HepG2 (cell line): ENCODE results near the gene PCBP4. TPM values are rescaled to one million over a fixed set of nuclear protein-coding genes. Genes with fewer than 3 reads are reported as not detected.

Experiments used
- ATF7-NPFF ChIP-seq: sonication (generic); formaldehyde crosslinking; IDR thresholded peaks from 2 replicates; pipeline ENCODE4 v1.8.1; 2023; ENCODE audit warnings: mild to moderate bottlenecking, low read depth, missing genetic modification reagents, moderate library complexity
- DR1 ChIP-seq: sonication (generic); formaldehyde crosslinking; IDR thresholded peaks from 2 replicates; pipeline ENCODE4 v1.8.0; 2021; ENCODE audit warnings: mild to moderate bottlenecking, missing genetic modification reagents, inconsistent platforms
- EP300 ChIP-seq, 3 experiments: sonication (generic) in 1 of 3; formaldehyde crosslinking in 1 of 3; IDR thresholded peaks; 2 replicates each; pipeline versions ENCODE4 v1.5.1 to v1.6.1; 2011 to 2020; ENCODE audit warnings: low read depth in 2 of 3, low read length in 2 of 3, borderline replicate concordance in 1 of 3, improper control_type of control experiment in 1 of 3, mild to moderate bottlenecking in 1 of 3, missing genetic modification reagents in 1 of 3, moderate library complexity in 1 of 3
- FLYWCH1 ChIP-seq: sonication (generic); formaldehyde crosslinking; IDR thresholded peaks from 2 replicates; pipeline ENCODE4 v1.8.1; 2023; ENCODE audit warnings: mild to moderate bottlenecking, missing genetic modification reagents
- GABPB1 ChIP-seq: IDR thresholded peaks from 2 replicates; pipeline ENCODE4 v1.6.1; 2016; ENCODE audit warnings: mild to moderate bottlenecking, missing genetic modification reagents, moderate library complexity, missing compliant biosample characterization
- HOMEZ ChIP-seq: IDR thresholded peaks from 2 replicates; pipeline ENCODE4 v1.6.1; 2016; ENCODE audit warnings: low read depth
- KAT7 ChIP-seq: IDR thresholded peaks from 2 replicates; pipeline ENCODE4 v1.6.1; 2018; ENCODE audit warnings: borderline replicate concordance, missing compliant biosample characterization
- MZF1 ChIP-seq: sonication (generic); formaldehyde crosslinking; IDR thresholded peaks from 2 replicates; pipeline ENCODE4 v1.8.1; 2023; ENCODE audit warnings: mild to moderate bottlenecking, missing genetic modification reagents, borderline replicate concordance
- NFRKB ChIP-seq: fragments of 450-650 bp; IDR thresholded peaks from 2 replicates; pipeline ENCODE4 v1.6.1; 2017
- NFYC ChIP-seq: IDR thresholded peaks from 2 replicates; pipeline ENCODE4 v1.6.1; 2016; ENCODE audit warnings: missing genetic modification reagents, missing compliant biosample characterization
- NR2F6 ChIP-seq, 2 experiments: IDR thresholded peaks; 2 replicates each; pipeline ENCODE4 v1.6.1; 2016; ENCODE audit warnings: antibody characterized with exemption in 1 of 2, mild to moderate bottlenecking in 1 of 2
- PHF21A ChIP-seq: sonication (generic); formaldehyde crosslinking; IDR thresholded peaks from 2 replicates; pipeline ENCODE4 v1.5.0; 2020; ENCODE audit warnings: mild to moderate bottlenecking, missing genetic modification reagents
- SKI ChIP-seq: fragments of 450-650 bp; IDR thresholded peaks from one replicate; pipeline ENCODE4 v1.6.1; 2018; ENCODE audit warnings: mild to moderate bottlenecking; ENCODE audit not compliant: partially characterized antibody
- SMARCE1 ChIP-seq: fragments of 450-650 bp; IDR thresholded peaks from 2 replicates; pipeline ENCODE4 v1.6.1; 2017; ENCODE audit warnings: borderline replicate concordance
- SP2 ChIP-seq: sonication (generic); formaldehyde crosslinking; IDR thresholded peaks from 2 replicates; pipeline ENCODE4 v1.5.1; 2020; ENCODE audit warnings: mild to moderate bottlenecking, missing genetic modification reagents
- SYNCRIP ChIP-seq: fragments of 200-400 bp; formaldehyde crosslinking; IDR thresholded peaks from 2 replicates; pipeline ENCODE4 v1.6.1; 2018; ENCODE audit warnings: mild to moderate bottlenecking, low read depth, low read length; ENCODE audit not compliant: insufficient read depth
- TFE3 ChIP-seq: IDR thresholded peaks from 2 replicates; pipeline ENCODE4 v1.6.1; 2016
- ZBTB8A ChIP-seq: sonication (generic); formaldehyde crosslinking; IDR thresholded peaks from 2 replicates; pipeline ENCODE4 v1.4.0; 2020; ENCODE audit warnings: mild to moderate bottlenecking, low read depth, missing genetic modification reagents, borderline replicate concordance
- ZMYM3 ChIP-seq: sonication (generic); formaldehyde crosslinking; IDR thresholded peaks from 2 replicates; pipeline ENCODE4 v1.5.1; 2020; ENCODE audit warnings: mild to moderate bottlenecking, missing genetic modification reagents
- ZNF580 ChIP-seq: IDR thresholded peaks from 2 replicates; pipeline ENCODE4 v1.6.1; 2016; ENCODE audit warnings: low read depth, borderline replicate concordance
- ZNF605 ChIP-seq: sonication (generic); formaldehyde crosslinking; IDR thresholded peaks from 2 replicates; pipeline ENCODE4 v1.8.0; 2022; ENCODE audit warnings: mild to moderate bottlenecking, missing genetic modification reagents
- ZNF703 ChIP-seq: sonication (generic); formaldehyde crosslinking; IDR thresholded peaks from 2 replicates; pipeline ENCODE4 v1.5.1; 2020; ENCODE audit warnings: missing genetic modification reagents, mild to moderate bottlenecking, moderate library complexity, borderline replicate concordance
- ZNF710 ChIP-seq: sonication (generic); formaldehyde crosslinking; IDR thresholded peaks from 2 replicates; pipeline ENCODE4 v1.5.0; 2020; ENCODE audit warnings: mild to moderate bottlenecking, missing genetic modification reagents, borderline replicate concordance
- ZNF83 ChIP-seq: sonication (generic); formaldehyde crosslinking; IDR thresholded peaks from 2 replicates; pipeline ENCODE4 v1.4.0; 2020; ENCODE audit warnings: missing genetic modification reagents, mild to moderate bottlenecking, borderline replicate concordance
- polyA plus RNA-seq, 8 experiments: library from polyadenylated mRNA; depleted of rRNA in 3 of 8; stranded (reverse) in 7 of 8; unstranded in 1 of 8; fragments of >200 nt; fragmentation: Illumina TruSeq in 4 of 8; extraction: Trizol in 4 of 8; gene quantifications; 2 replicates each; pipeline versions ENCODE4 v1.2.1 to v1.2.3, GENCODE V29; 2011 to 2016; ENCODE audit warnings: low read depth in 4 of 8, missing spikeins in 1 of 8, mixed read lengths in 1 of 8; ENCODE audit not compliant: insufficient read depth in 1 of 8
- total RNA-seq, 5 experiments: library from RNA; depleted of rRNA; stranded (reverse); fragments of >200 nt; fragmentation: Illumina TruSeq; extraction: Trizol; gene quantifications; 2 replicates each; pipeline ENCODE4 v1.2.3, GENCODE V29; 2016; ENCODE audit warnings: low read depth in 1 of 5

PCBP4 gene
- total and polyA plus RNA-seq, 2 of the 13 experiments (the other 11 are each of a cell fraction or from before 2014, with no cell fraction given), result 36.8 to 51.3 TPM

GRCh38 chr3:51982838-51983577, 15.8 kb upstream of the PCBP4 start, which contains the start of gene ACY1 (continued):
- TF ChIP-seq HOMEZ (CRISPR knock-in tag), result peak; percentile 54; the same call in 1 of the 2 replicates
- TF ChIP-seq PHF21A (CRISPR knock-in tag), result peak; percentile 67
- peak; percentile 47 for TF ChIP-seq NFYC (CRISPR knock-in tag)
- no peak for TF ChIP-seq NFRKB
- TF ChIP-seq MZF1 (CRISPR knock-in tag), result no peak
- peak; percentile 19 to 73; a peak in 3 of 4 replicates for TF ChIP-seq EP300 (IDR thresholded peaks at IDR 0.05; ENCODE audit: low read depth in 2 of 2, low read length in 2 of 2)
- TF ChIP-seq EP300 (CRISPR knock-in tag; IDR thresholded peaks at IDR 0.05; ENCODE audit: borderline replicate concordance), result 0 out of 2 replicates have a peak, but pooled peaks have one; percentile 44
- TF ChIP-seq ZBTB8A, result no peak; the same call in 1 of the 2 replicates
- TF ChIP-seq SMARCE1, result no peak
- TF ChIP-seq ATF7-NPFF (CRISPR knock-in tag), result peak; percentile 82
- TF ChIP-seq TFE3 (CRISPR knock-in tag), result peak; percentile 92
- peak; percentile 57 for TF ChIP-seq SP2 (CRISPR knock-in tag)
- no peak for TF ChIP-seq FLYWCH1 (CRISPR knock-in tag)
- TF ChIP-seq ZNF580 (CRISPR knock-in tag), result peak; percentile 18; the same call in 1 of the 2 replicates
- TF ChIP-seq ZNF703 (CRISPR knock-in tag), result peak; percentile 16; the same call in 1 of the 2 replicates
- no peak for TF ChIP-seq KAT7 (CRISPR knock-in tag)
- peak; percentile 29 for TF ChIP-seq ZNF605
- TF ChIP-seq ZNF83 (CRISPR knock-in tag), result peak; percentile 5; the same call in 1 of the 2 replicates
- TF ChIP-seq SYNCRIP, result no peak
- peak; percentile 80 for TF ChIP-seq SKI
- TF ChIP-seq NR2F6 (IDR thresholded peaks at IDR 0.05), result peak; percentile 78
- peak; percentile 97 for TF ChIP-seq NR2F6 (CRISPR knock-in tag; IDR thresholded peaks at IDR 0.05)
- TF ChIP-seq ZMYM3 (CRISPR knock-in tag), result peak; percentile 64
- TF ChIP-seq GABPB1 (CRISPR knock-in tag), result peak; percentile 92
- 0 out of 2 replicates have a peak, but pooled peaks have one; percentile 44 for TF ChIP-seq ZNF710
- TF ChIP-seq DR1, result no peak; the same call in 1 of the 2 replicates
